MCF 10A (cell line): ENCODE data around the gene PTPRF. TPM values are rescaled to one million over a fixed set of nuclear protein-coding genes. Genes with fewer than 3 reads are reported as not detected.
A peak's percentile ranks its signal among the peaks of the same experiment; 100 is the strongest.

Source experiments
- BruUV-seq: library from RNA; stranded (reverse); fragments of 400-500 nt; replicated peaks from 2 replicates; lab custom pipeline; 2021; lab: Mats Ljungman, UMichigan
- CTCF ChIA-PET: fragments of 300-600 bp; sonication (Branson Sonifier 250); formaldehyde crosslinking; extraction: SDS; loops from one replicate; lab custom pipeline; 2021; ENCODE audit warnings: antibody characterized with exemption, inconsistent platforms; lab: Yijun Ruan, JAX
- POLR2A ChIA-PET: fragments of 300-600, 350-650 bp; sonication (Branson Sonifier 250); formaldehyde crosslinking; extraction: SDS; loops from one replicate; lab custom pipeline; 2020; ENCODE audit warnings: antibody characterized with exemption, inconsistent platforms; lab: Yijun Ruan, JAX
- DNase-seq: peaks from one replicate; pipeline ENCODE4 v3.0.0-alpha.2; 2018; ENCODE audit not compliant: unreplicated experiment
- H3K27ac Mint-ChIP-seq: one replicate; pipeline ENCODE4 v1.8.0; 2022; ENCODE audit warnings: mild to moderate bottlenecking, low read depth, mixed read lengths; ENCODE audit not compliant: unreplicated experiment
- H3K27me3 Mint-ChIP-seq: one replicate; pipeline ENCODE4 v1.8.0; 2022; ENCODE audit warnings: mixed read lengths; ENCODE audit not compliant: insufficient read depth, unreplicated experiment
- H3K36me3 Mint-ChIP-seq: one replicate; pipeline ENCODE4 v1.8.0; 2022; ENCODE audit warnings: mild to moderate bottlenecking, moderate library complexity, mixed read lengths; ENCODE audit not compliant: insufficient read depth, unreplicated experiment
- H3K4me1 Mint-ChIP-seq: one replicate; pipeline ENCODE4 v1.8.0; 2022; ENCODE audit warnings: mixed read lengths; ENCODE audit not compliant: insufficient read depth, unreplicated experiment
- H3K4me3 Mint-ChIP-seq: one replicate; pipeline ENCODE4 v1.8.0; 2022; ENCODE audit warnings: mild to moderate bottlenecking, moderate library complexity, mixed read lengths; ENCODE audit not compliant: unreplicated experiment
- H3K9me3 Mint-ChIP-seq: one replicate; pipeline ENCODE4 v1.8.0; 2022; ENCODE audit warnings: mixed read lengths; ENCODE audit not compliant: unreplicated experiment
- CTCF ChIP-seq: fragments of 200-600 bp; IDR thresholded peaks from one replicate; pipeline ENCODE4 v1.8.0; 2022; ENCODE audit warnings: antibody characterized with exemption, mild to moderate bottlenecking; ENCODE audit not compliant: unreplicated experiment
- intact Hi-C: fragments of 100-400 bp; cut with micrococcal nuclease; formaldehyde crosslinking; loops from 2 replicates; pipeline ENCODE4 v1.14.1; 2022
- total RNA-seq: library from RNA; stranded (reverse); gene quantifications from 2 replicates; pipeline ENCODE4 v1.2.3, GENCODE V29; 2022

PTPRF gene
- total RNA-seq, 1 experiment from 2014 or later, result 67.2 TPM

- Mint-ChIP-seq H3K27me3 (no peaks in the 10 kb centered on the region), H3K9me3 (no peaks in the 10 kb centered on the region), H3K36me3 (peaks cover 8% of the 10 kb centered on the region), H3K4me3 (no peak overlapping the region), H3K27ac (no peak overlapping the region), H3K4me1 (no peaks in the 10 kb centered on the region)
- BruUV-seq, result no TSS peak
- intact Hi-C loops, result no loop called here
- ChIA-PET CTCF (no interaction called here), POLR2A (interaction anchor here (0.9 kb wide), 1 partner anchor 92 kb away, joined by 3 read pairs; no protein-coding TSS in a partner anchor)
- TF ChIP-seq CTCF, result no peak
- DNase-seq, result no peak
These were observed 91.2 kb downstream of the PTPRF start for GRCh38 chr1:43621861-43622260.

GRCh38 chr1:43622471-43622870 lies 91.8 kb downstream of the PTPRF start:
- TF ChIP-seq CTCF, result no peak
- ChIA-PET POLR2A (interaction anchor here (0.6 kb wide), 1 partner anchor 40 kb away, joined by 4 read pairs; no protein-coding TSS in a partner anchor), CTCF (no interaction called here)
- H3K4me1 Mint-ChIP-seq, result no peaks in the 10 kb centered on the region
- no peak overlapping the region for H3K4me3 Mint-ChIP-seq
- no TSS peak for BruUV-seq
- peaks cover 11% of the 10 kb centered on the region for H3K36me3 Mint-ChIP-seq
- H3K27me3 Mint-ChIP-seq, result no peaks in the 10 kb centered on the region
- no peak overlapping the region for H3K27ac Mint-ChIP-seq
- no peak for DNase-seq
- no peaks in the 10 kb centered on the region for H3K9me3 Mint-ChIP-seq
- intact Hi-C loops, result no loop called here

GRCh38 chr1:43622901-43623780 lies 92.5 kb downstream of the PTPRF start:
- no peaks in the 10 kb centered on the region for H3K9me3 Mint-ChIP-seq
- no peak overlapping the region for H3K4me3 Mint-ChIP-seq
- POLR2A ChIA-PET, result interaction anchor here (0.6 kb wide), 2 partner anchors 22 to 41 kb away, joined by 3 to 4 read pairs; no protein-coding TSS in a partner anchor
- no peaks in the 10 kb centered on the region for H3K4me1 Mint-ChIP-seq
- BruUV-seq, result TSS peak; percentile 75
- intact Hi-C loops, result no loop called here
- TF ChIP-seq CTCF, result no peak
- DNase-seq, result no peak
- no peaks in the 10 kb centered on the region for H3K27me3 Mint-ChIP-seq
- CTCF ChIA-PET, result no interaction called here
- no peak overlapping the region for H3K27ac Mint-ChIP-seq
- peaks cover 11% of the 10 kb centered on the region for H3K36me3 Mint-ChIP-seq

- ChIA-PET CTCF (no interaction called here), POLR2A (no interaction called here)
- BruUV-seq, result no TSS peak
- Mint-ChIP-seq H3K27ac (no peak overlapping the region), H3K4me3 (no peak overlapping the region), H3K36me3 (peaks cover 5% of the 10 kb centered on the region), H3K4me1 (no peaks in the 10 kb centered on the region), H3K27me3 (no peaks in the 10 kb centered on the region), H3K9me3 (no peaks in the 10 kb centered on the region)
- no peak for DNase-seq
- no peak for TF ChIP-seq CTCF
- intact Hi-C loops, result no loop called here
These were observed 94.5 kb downstream of the PTPRF start for GRCh38 chr1:43625063-43625780.
